HL-60 (cell line): ENCODE measurements around the gene GRIA3.

Experiments
- CTCF ChIP-seq: IDR thresholded peaks from one replicate; pipeline ENCODE4 v1.5.1; 2011; ENCODE audit warnings: low read length, control low read depth, inconsistent platforms; ENCODE audit not compliant: insufficient read depth
- POLR2AphosphoS5 ChIP-seq: IDR thresholded peaks from 2 replicates; pipeline ENCODE4 v1.6.1; 2012; ENCODE audit warnings: low read depth

GRCh38 chrX:123350226-123350625 is 166.1 kb downstream of the GRIA3 start:
- TF ChIP-seq POLR2AphosphoS5 (no peak), CTCF (no peak)
